PC-3 (cell line): ENCODE measurements around the gene ITIH3. TPM values are rescaled to one million over a fixed set of nuclear protein-coding genes. Genes with fewer than 3 reads are reported as not detected.

Experiments used
- ATAC-seq: fragments of 200-7000 bp; cut with Tn5 transposase; 2 replicates; pipeline ENCODE4 v1.9.1; 2020; ENCODE audit warnings: mild to moderate bottlenecking, moderate library complexity
- BruUV-seq: library from RNA; stranded (reverse); fragments of 400-500 nt; replicated peaks from 2 replicates; lab custom pipeline; 2021; lab: Mats Ljungman, UMichigan
- CTCF ChIA-PET: fragments of 300-600 bp; sonication (Branson Sonifier 250); formaldehyde crosslinking; loops from one replicate; lab custom pipeline; 2022; ENCODE audit warnings: antibody characterized with exemption; lab: Charles Lee
- POLR2A ChIA-PET: fragments of 300-600 bp; sonication (Branson Sonifier 250); formaldehyde crosslinking; loops from one replicate; lab custom pipeline; 2022; ENCODE audit warnings: antibody characterized with exemption; ENCODE audit not compliant: unreplicated experiment; lab: Charles Lee
- DNase-seq: peaks from one replicate; pipeline ENCODE4 v3.0.0-alpha.2; 2015
- H2AFZ ChIP-seq: fragments of 300-600 bp; sonication (generic); 2 replicates; pipeline ENCODE4 v1.6.0; 2016; ENCODE audit warnings: antibody characterized with exemption, low read length
- H3F3A ChIP-seq: fragments of 300-600 bp; sonication (generic); one replicate; pipeline ENCODE4 v1.6.0; 2017; ENCODE audit warnings: antibody characterized with exemption, low read length, control low read depth, mild to moderate bottlenecking; ENCODE audit not compliant: unreplicated experiment
- H3K27ac ChIP-seq: fragments of 300-600 bp; sonication (generic); 2 replicates; pipeline ENCODE4 v1.5.1; 2016; ENCODE audit warnings: mild to moderate bottlenecking, low read length
- H3K27me3 ChIP-seq: fragments of 300-600 bp; sonication (generic); 2 replicates; pipeline ENCODE4 v1.6.1; 2016; ENCODE audit warnings: low read length, mixed read lengths
- H3K36me3 ChIP-seq: fragments of 300-600 bp; sonication (generic); 2 replicates; pipeline ENCODE4 v1.6.1; 2016; ENCODE audit warnings: low read depth, mixed run types, low read length, mixed read lengths
- H3K4me1 ChIP-seq: fragments of 300-600 bp; sonication (generic); 2 replicates; pipeline ENCODE4 v1.5.1; 2016; ENCODE audit warnings: low read length; ENCODE audit not compliant: insufficient read depth
- H3K4me2 ChIP-seq: fragments of 300-600 bp; sonication (generic); 2 replicates; pipeline ENCODE4 v1.6.0; 2016; ENCODE audit warnings: low read length
- H3K4me3 ChIP-seq: fragments of 300-600 bp; sonication (generic); 2 replicates; pipeline ENCODE4 v1.5.1; 2016; ENCODE audit warnings: mild to moderate bottlenecking, low read length, mixed read lengths
- H3K79me2 ChIP-seq: fragments of 300-600 bp; sonication (generic); 2 replicates; pipeline ENCODE4 v1.6.1; 2017; ENCODE audit warnings: low read length, mixed read lengths
- H3K9ac ChIP-seq: fragments of 300-600 bp; sonication (generic); 2 replicates; pipeline ENCODE4 v1.6.0; 2016; ENCODE audit warnings: mild to moderate bottlenecking, low read length
- H3K9me2 ChIP-seq: fragments of 300-600 bp; sonication (generic); replicated peaks from 2 replicates; pipeline ENCODE4 v1.6.1; 2016; ENCODE audit warnings: mixed run types, low read length, mixed read lengths
- H3K9me3 ChIP-seq: fragments of 300-600 bp; sonication (generic); 2 replicates; pipeline ENCODE4 v1.6.1; 2016; ENCODE audit warnings: low read length, mixed read lengths
- H4K20me1 ChIP-seq: fragments of 300-600 bp; sonication (generic); 2 replicates; pipeline ENCODE4 v1.6.1; 2016; ENCODE audit warnings: low read length, mixed read lengths
- EZH2 ChIP-seq: fragments of 300-600 bp; sonication (generic); IDR thresholded peaks from one replicate; pipeline ENCODE4 v1.6.1; 2017; ENCODE audit warnings: antibody characterized with exemption, mild to moderate bottlenecking, low read length; ENCODE audit not compliant: unreplicated experiment
- EZH2phosphoT487 ChIP-seq: fragments of 300-600 bp; sonication (generic); IDR thresholded peaks from 2 replicates; pipeline ENCODE4 v1.6.1; 2018; ENCODE audit warnings: mild to moderate bottlenecking, antibody characterized with exemption, low read length, borderline replicate concordance
- intact Hi-C: fragments of 100-400 bp; cut with micrococcal nuclease; formaldehyde crosslinking; loops from 2 replicates; pipeline ENCODE4 v1.9.0; 2023
- total RNA-seq: library from RNA; depleted of rRNA; stranded (reverse); fragments of >200 nt; gene quantifications from 2 replicates; pipeline ENCODE4 v1.2.3, GENCODE V29; 2014
- TF ChIP-seq, protein P1 (sequence below): fragments of 300-600 bp; sonication (generic); conservative IDR thresholded peaks from 2 replicates; pipeline ENCODE4 v1.5.1; 2017; ENCODE audit warnings: antibody characterized with exemption, low read depth, mild to moderate bottlenecking, low read length

ITIH3 gene
- total RNA-seq, 1 experiment from 2014 or later, result not detected

DNA sequence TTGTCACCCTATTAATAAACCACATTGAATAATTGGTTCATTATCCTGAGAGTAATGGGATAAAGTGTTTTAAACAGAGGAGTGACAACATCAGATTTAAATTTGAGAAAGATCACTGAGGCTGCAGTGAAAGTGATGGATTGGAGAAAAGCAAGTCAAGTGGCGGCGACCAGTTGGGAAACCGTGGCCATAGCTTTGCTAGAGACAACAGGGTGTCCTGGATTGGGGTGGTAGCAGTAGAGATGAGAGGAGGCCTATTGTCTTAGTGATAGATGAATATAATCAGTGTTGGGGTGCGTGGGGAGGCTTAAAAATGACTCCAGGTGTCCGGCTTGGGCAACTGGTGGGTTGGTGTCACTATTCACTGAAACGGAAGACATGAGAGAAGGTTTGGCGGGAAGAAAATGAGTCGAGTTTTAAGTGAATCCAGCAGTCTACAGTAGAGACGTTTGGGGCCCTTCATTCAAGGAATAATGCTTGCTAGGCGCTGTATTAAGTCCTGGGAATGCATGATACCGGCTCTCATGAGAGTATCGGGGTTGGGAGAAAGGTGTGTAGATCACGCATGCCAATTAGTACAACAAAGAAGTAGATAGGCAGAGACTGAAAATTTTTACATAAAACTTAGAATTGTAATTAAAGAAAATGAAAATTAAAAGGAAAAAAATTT, 24.7 kb upstream of the ITIH3 start:
- intact Hi-C loops, result loop anchor here (10.0 kb wide), 1 partner anchor 295 kb away; no protein-coding TSS in a partner anchor
- Histone ChIP-seq H2AFZ (peak overlapping the region; percentile 93), H3F3A (no peaks in the 10 kb centered on the region), H3K9me2 (no peaks in the 10 kb centered on the region), H3K27ac (no peak overlapping the region), H3K36me3 (peaks cover 16% of the 10 kb centered on the region; the same call in 1 of the 2 replicates), H4K20me1 (no peaks in the 10 kb centered on the region), H3K79me2 (peaks cover 32% of the 10 kb centered on the region), H3K27me3 (no peaks in the 10 kb centered on the region), H3K4me3 (peak overlapping the region; percentile 83), H3K4me2 (peak overlapping the region; percentile 98), H3K4me1 (peaks cover 13% of the 10 kb centered on the region), H3K9me3 (no peaks in the 10 kb centered on the region), H3K9ac (peak overlapping the region; percentile 85)
- TF ChIP-seq EZH2phosphoT487, result no peak
- TF ChIP-seq EZH2, result no peak
- TF ChIP-seq, protein P1, sequence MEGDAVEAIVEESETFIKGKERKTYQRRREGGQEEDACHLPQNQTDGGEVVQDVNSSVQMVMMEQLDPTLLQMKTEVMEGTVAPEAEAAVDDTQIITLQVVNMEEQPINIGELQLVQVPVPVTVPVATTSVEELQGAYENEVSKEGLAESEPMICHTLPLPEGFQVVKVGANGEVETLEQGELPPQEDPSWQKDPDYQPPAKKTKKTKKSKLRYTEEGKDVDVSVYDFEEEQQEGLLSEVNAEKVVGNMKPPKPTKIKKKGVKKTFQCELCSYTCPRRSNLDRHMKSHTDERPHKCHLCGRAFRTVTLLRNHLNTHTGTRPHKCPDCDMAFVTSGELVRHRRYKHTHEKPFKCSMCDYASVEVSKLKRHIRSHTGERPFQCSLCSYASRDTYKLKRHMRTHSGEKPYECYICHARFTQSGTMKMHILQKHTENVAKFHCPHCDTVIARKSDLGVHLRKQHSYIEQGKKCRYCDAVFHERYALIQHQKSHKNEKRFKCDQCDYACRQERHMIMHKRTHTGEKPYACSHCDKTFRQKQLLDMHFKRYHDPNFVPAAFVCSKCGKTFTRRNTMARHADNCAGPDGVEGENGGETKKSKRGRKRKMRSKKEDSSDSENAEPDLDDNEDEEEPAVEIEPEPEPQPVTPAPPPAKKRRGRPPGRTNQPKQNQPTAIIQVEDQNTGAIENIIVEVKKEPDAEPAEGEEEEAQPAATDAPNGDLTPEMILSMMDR, result no peak
- no peak for DNase-seq
- CTCF ChIA-PET, result interaction anchor here (0.5 kb wide), 1 partner anchor 195 kb away, joined by 4 read pairs; no protein-coding TSS in a partner anchor
- ATAC-seq, result no peak
- POLR2A ChIA-PET, result interaction anchor here (0.5 kb wide), 1 partner anchor 1088 kb away, joined by 3 read pairs; no protein-coding TSS in a partner anchor
- BruUV-seq, result TSS peak; percentile 57

DNA sequence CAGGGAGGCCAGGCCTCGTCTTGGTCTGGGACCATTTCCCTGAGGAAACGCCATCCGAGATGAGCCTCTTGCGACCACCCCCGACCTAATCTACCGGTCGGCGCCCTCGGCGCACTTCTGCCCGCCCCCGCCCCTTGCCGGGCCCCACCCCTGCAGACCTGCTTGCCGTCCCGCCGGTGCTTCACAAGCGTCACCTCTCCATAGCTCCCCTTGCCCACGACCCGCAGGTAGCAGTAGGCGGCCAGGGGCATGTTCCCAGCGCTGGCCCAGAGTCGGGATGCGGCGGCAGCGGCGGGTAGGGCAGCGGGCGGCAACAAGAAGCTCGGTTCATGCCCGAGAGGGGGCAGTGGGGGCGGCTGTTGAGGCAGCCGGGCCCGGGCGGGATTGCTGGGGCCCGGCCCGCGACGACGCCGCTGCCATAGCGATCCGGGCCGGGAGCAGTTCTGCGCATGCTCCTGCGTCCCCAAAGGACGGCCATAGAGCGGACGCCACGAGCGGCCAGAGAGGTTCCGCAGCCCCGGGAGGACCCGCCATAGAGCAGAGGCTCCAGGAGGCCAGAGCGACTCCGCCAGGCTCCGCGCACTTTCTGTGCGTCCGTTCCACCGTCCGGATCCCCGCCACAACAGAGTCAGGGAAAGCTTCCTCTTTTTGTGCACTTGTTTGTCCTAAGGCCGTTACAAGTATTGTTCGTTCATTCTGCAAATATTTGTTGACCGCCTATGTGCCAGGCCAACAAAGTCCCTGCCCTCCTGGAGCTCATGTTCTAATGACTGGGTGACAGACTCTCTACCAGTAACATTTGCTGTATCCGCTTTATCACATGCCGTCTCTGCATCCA, 23.9 kb upstream of the ITIH3 start, which contains the start of gene NEK4:
Gene NEK4, minus strand, starts transcription at position 445 of the 838 bp plus-strand sequence. Its CDS starts 194 bp downstream, at position 251.
- Histone ChIP-seq H2AFZ (peak within 1 kb of the TSS; percentile 93), H3F3A (no peaks in the 10 kb centered on the region), H3K9me2 (no peaks in the 10 kb centered on the region), H3K4me1 (peaks cover 13% of the 10 kb centered on the region), H4K20me1 (no peaks in the 10 kb centered on the region), H3K79me2 (peaks cover 32% of the 10 kb centered on the region), H3K9ac (peak within 1 kb of the TSS; percentile 85), H3K4me3 (peak within 1 kb of the TSS; percentile 83), H3K36me3 (peaks cover 10% of the 10 kb centered on the region; the same call in 1 of the 2 replicates), H3K27me3 (no peaks in the 10 kb centered on the region), H3K4me2 (peak within 1 kb of the TSS; percentile 98), H3K9me3 (no peaks in the 10 kb centered on the region), H3K27ac (peak within 1 kb of the TSS; percentile 33; the same call in 1 of the 2 replicates)
- peak; percentile 99 for ATAC-seq
- no TSS peak for BruUV-seq
- CTCF ChIA-PET, result interaction anchor here (0.6 kb wide), 1 partner anchor 143 kb away, joined by 3 read pairs; no protein-coding TSS in a partner anchor
- intact Hi-C loops, result loop anchor here (10.0 kb wide), 1 partner anchor 294 kb away; no protein-coding TSS in a partner anchor
- POLR2A ChIA-PET, result interaction anchor here (0.5 to 0.6 kb wide), 3 partner anchors 17 to 1087 kb away, joined by 3 to 6 read pairs (median 5); no protein-coding TSS in a partner anchor
- DNase-seq, result peak; percentile 95
- TF ChIP-seq, protein P1, result no peak
- TF ChIP-seq EZH2 (no peak), EZH2phosphoT487 (no peak)
